HG03432 (cell line): ENCODE measurements around the gene CDKN2B-AS1.

Experiments used
- ATAC-seq: cut with Tn5 transposase; IDR thresholded peaks from one replicate; pipeline ENCODE4 v1.9.1; 2021; ENCODE audit warnings: mild to moderate bottlenecking, moderate library complexity; ENCODE audit not compliant: unreplicated experiment

Gene CDKN2B-AS1

DNA sequence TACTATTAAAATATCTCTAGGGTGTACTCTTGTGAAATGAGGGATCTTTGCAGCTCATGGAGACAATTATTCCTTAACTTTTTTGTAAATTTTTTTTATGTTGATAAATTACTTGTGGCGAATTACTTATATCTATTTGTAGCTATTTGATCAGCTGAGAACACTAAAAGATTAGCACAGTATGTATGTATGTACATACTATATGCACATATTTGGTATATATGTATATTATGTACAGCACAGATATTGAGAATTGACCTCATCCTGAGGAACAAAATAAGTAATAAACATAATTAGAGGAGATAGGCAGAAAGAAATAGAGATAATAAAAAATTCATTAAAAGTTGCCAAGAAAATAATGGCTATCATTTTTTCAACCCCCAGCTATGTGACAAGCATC, 12.2 kb upstream of the CDKN2B-AS1 start:
- no peak for ATAC-seq

DNA sequence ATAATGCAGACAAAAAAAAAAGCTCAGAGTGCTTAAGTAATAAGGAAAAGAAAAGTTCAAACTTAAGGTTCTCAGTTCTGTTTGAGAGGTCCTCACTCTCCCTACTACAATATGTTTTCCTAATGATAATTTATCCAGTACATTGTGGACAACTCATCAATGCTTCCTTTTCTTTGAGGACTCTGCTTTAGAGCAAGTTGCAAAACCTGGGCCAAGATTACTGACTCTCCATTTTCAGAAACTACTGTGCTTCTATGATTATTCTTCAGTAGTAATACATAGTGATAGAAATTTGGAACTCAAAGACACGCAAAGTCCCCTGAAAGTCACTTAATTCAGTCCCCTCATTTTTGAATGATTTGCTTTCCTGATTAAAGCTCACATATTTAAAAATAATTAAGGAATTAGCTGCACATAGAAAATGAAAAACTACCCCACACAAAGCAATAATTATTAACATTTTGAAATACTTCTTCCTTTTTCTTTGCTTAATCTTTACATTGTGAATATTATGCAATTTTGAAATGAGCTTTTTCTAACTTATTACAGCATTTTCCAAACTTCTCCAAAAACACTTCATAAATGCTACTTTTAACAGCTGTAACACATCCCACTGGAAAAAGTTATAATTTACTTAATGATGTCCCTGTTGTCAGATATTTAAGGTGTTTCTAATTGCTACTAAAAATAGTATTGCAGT, 11.6 kb upstream of the CDKN2B-AS1 start:
- no peak for ATAC-seq

DNA sequence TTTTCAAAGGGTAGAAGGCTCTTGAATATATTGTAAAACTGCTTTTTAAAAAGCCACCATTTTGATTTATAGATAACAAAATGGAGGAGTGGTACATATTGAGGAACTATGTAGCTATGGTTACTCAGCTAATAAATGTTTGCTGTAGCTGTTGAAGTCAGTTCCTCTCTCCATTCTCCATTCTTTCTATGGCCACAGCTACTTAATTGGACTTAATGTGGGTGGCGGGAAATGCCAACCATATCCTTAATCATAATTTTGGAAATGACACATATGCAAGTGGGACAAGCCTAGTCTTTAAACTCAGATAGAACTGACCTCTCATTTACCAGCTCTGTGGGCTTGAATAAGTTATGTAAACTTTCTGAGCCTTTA, 11.0 kb upstream of the CDKN2B-AS1 start:
- ATAC-seq = no peak

DNA sequence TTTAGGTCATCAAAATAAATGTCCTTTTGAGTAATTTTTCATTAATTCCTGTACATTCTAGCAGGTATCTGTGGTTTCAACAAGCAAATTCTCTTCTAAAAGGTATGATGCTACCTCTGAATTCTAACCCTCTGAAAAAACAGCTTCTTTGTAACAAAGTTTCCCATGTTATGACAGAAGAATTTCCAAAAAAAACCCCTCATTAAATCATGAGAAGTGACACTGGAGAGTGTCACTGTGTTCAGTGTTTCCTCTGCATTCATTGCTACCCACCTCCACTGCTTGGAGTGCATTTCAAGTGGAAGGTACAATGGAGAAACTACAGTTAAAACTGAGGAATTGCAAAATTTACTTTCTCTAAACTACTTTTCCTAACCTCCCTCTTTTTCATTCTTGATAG, 10.5 kb upstream of the CDKN2B-AS1 start:
- no peak for ATAC-seq

DNA sequence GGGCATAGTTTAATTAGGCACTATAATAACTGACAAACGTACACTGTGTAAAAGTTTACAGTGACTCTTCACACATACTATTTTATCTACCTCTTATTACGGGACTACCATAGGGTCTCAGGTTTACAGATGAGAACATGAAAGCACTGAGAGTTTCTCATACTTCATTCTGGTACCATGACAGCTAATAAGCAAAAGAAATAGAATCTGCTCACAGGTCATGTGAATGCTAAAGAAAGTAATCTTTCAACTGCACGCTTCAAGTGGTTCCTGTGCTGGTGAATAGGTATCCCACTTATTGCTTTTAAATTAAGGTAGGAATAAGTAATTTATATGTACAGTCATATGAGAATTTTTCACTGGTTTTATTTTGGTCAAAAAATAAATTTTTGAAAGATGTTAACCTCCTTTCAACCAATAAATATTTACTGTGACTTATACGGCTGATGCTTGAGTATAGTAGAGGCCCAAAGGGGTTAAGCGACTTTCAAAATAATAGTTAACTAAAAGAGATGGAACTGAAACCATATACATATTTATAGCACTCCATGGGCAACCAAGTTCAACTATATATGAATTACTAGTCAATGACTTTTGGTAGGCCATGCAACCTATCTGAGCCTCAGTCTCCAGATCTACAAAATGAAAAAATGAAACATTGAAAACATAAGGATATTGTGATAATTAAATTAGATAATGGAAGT, 8.5 kb upstream of the CDKN2B-AS1 start:
- no peak for ATAC-seq

DNA sequence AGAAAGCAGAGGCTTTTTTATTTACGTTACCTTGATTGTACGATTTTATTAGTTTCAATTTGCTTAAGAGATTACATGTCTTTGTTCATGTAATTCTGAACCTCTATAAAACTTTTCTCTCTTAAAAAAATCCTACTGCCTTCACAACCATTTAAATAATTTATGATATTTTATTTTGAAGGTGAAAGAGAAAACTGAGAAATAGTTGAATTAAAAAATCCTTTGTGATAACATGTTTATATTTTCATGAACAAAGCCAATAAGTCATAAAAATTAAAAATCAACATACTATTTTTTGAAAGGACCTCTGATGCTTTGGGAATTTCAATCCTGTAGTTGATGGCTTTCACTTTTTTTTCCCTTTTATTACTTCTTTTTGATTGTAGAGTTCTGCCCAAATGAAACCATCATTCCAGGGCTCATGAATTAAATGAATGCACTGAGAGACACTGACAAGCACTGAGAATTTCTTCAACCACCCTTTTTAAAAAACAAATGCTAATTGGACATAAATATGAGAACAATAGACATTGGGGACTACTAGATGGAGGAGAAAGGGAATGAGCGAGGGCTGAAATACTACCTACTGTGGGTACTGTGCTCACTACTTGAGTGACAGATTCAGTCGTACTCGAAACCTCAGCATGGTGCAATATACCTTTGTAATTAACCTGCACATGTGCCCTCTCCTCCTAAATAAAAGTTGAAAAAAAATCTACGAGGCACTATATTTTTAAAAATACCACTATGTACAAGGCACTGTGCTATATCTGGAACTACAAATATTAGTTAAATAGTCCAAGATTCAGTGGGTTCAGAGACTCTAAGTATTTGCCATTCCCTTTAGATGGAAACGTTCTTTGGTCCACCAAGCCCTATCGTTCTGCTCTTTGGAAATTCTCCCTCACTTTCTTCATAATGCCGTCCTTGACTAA, 6.3 kb upstream of the CDKN2B-AS1 start:
- ATAC-seq = no peak

DNA sequence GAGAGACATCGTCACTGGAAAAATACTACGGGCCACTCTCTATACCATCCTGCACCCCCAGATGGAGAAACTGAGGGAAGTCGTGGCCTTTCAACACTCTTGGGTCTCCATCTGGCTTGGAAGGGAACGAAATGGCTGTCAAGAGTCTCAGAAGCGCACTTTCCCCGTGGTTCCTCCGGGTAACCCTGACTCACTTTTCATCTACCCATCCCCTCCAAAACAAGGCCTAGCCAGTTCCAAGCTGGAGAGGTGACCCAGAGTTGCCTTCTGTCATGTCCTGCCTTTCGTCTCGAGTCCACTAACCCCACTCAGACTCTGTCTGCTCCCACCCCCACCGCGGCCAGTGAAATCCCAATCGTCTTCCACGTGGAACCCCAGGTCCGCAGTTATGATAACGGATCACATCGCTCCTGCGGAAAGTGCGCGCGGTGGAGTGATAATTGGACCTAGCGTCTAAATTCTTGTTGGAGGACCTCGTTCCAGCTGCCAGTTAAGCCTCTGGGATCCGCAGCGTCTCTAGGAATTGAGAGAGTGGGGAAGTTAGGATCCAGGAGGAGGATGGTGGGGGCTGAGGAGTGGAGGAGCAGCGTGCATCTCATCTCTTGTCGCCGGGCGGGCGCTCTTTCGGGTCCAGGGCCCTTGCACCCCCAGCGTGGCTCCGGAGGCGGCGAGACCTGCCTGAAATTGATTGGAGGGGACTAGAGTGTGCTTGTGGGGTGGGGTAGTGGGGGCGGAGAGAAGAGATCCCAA, 5.0 kb upstream of the CDKN2B-AS1 start:
- no peak for ATAC-seq

DNA sequence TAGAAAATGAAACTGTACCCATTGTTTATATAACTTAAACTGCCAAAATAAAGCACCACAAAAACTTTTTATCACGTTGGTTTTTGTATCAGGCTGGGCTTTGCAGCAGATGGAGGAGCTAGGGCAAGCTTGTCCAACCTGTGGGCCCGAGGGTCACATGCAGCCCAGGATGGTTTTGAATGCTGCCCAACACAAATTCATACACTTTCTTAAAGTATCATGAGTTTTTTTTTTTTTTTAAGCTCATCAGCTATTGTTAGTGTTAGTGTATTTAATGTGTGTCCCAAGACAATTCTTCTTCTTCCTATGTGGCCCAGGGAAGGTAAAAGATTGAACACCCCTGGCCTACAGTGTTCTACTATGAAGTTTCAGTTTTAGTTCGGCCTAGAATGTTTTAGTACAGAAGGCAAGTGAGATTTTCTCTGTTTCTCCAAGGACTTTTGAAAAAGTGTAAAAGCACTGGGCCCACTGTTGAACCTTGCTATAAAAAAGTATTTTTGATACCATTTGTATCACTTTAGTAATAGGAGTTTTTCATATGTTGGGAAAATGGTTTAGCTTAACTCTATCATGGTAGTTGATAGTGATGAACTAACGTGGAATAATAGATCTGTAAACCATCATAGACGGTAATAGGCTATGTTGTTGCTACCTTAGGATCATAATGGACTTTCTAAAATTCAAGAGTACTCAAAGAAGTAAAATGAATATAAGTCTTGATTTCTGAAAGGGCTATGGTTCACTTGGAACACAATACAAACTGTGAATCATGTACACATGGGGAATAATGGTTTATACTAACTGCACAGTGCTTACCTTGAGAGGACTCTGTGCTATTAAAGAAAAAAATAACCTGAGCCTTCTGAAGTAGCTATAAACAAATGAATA, 3.3 kb upstream of the CDKN2B-AS1 start:
- ATAC-seq = no peak

DNA sequence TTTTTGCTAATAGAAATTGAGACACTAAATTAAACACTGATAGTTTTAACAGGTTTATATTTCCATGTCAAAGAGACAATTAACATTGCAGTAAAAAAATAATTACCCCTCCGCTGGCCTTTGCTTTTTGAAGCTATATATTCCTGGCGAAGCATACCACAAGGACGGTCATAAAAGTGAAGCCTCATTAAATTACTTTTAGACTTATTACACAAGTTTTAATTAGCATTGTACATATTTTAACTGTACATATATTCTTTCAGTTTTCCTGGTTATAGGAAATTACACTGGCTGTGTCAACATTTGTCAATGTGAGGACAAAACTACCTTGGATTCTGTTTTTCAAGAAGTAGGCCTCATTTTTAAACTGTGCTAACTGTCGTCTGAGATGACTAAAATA, 1.6 kb upstream of the CDKN2B-AS1 start:
- no peak for ATAC-seq

DNA sequence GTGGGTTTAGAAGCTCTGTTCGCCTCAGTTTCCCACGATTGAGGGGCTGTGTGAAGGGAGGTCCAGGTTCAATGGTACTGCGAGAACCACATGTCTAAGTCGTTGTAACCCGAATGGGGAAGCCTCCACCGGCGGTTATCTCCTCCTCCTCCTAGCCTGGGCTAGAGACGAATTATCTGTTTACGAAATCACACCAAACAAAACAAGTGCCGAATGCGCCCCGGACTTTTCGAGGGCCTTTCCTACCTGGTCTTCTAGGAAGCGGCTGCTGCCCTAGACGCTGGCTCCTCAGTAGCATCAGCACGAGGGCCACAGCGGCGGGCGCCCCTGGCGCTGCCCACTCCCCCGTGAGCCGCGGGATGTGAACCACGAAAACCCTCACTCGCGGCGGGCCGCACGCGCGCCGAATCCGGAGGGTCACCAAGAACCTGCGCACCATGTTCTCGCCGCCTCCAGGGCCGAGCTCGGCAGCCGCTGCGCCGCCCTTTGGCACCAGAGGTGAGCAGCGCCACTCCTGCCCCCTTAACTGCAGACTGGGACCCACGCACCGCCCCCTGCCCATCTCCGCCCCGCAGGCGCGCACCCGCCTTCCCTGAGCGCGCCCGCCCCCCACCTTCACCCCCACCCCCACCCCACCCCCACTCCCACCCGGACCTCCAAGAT, 567 bp upstream of the CDKN2B-AS1 start, which contains the start of gene CDKN2A:
Gene CDKN2A (minus strand): TSS at position 500 of the 663 bp plus-strand sequence.
- peak; percentile 52 for ATAC-seq

DNA sequence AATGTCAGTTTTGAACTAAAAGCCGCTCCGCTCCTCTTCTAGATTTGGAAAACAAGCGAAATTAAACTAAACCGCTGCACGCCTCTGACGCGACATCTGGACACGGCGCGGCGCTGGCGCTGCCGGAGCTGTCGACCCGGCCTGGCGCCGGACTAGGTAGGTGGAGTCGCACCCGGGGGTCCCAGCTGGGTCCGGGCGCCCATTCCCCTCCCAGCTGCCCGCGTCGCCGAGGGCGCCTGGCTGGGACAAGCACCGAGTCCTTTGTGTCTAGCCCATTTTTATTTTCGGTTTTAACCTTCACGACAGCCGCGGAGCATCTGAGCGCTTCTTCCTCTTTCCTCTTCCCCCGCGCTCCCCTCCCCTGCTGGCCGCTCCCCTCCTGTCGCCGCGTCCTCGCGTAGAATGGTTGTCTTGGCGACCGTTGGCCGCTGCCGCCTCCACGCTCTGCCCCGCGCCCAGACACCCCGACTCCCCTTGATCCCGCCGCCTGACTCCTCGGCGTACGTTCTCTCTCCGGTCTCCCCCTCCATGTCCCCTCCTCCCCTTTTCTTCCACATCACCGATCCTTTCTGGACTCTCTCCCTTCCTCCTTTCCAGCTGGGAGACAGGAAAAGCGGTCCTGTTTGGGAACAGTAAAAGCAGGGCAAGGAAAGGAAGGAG, 545 bp downstream of the CDKN2B-AS1 start:
- ATAC-seq = peak; percentile 88

DNA sequence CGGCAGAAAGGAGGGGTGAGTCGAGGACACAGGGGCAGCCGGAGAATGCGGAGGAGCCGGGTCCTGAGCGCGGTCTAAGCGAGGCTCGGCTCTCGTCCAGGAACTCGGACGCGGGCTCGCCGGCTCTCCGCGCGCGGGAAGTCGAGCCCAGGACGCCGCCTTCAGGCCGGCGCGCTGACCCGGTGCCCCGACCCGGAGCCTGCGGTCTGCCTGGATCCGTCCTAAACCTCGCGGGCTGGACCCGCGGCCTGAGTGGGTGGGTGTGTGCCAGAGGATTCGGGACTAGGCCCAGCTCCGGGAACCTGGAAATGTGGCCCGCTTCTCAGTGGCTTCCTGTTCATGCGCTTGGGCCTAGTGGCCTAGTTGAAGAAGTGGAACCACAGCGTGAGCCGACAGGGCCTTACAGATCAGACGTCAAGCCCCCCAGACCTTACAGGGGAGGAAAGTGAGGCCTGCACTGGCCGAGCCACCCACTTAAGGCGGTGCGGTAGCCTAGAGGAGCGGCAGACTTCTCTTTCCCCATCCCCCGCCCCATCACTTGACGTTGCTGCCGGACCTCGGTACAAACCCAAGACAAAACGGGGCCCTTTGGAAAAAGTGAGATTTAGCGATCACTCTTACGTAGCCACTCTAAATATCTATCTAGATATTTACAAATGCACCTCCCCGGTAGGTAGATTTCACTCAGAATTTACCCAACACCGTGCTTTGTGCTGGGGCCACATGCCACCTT, 1.2 kb downstream of the CDKN2B-AS1 start:
- ATAC-seq = peak; percentile 27

DNA sequence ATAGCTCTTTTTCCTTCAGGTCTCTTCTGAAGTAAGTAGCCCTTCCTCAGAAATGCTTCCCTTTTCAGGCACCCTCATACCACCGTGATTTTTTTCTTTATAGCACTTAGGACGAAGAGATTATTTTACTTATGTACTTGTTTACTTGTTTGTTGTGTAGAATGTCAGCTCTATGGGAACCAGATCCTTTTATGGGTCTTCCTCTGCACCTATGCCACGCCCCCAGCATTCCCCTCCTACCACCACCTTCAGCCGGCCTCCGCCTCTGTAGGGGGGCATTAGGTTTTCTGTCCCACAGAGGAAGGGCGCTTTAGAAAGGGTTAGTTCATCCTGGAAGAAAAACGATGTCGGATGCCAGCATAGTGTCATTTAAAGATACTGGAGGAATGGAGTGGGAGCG, 1.8 kb downstream of the CDKN2B-AS1 start:
- ATAC-seq = no peak

DNA sequence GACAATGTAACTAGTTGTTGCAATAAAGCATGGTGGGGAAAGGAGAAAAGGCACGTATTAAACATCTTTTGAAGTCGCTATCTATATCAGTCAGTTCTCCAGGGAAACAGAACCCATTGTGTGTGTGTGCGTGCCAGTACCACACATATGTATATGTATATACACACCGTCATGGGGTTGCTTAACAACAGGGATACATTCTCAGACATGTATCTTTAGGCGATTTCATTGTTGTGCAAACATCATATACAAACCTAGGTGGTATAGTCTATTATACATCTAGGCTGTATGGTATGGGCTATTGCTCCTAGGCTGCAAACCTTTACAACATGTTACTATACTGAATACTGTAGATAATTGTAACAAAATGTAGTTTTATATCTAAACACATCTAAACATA, 2.3 kb downstream of the CDKN2B-AS1 start:
- ATAC-seq = no peak

DNA sequence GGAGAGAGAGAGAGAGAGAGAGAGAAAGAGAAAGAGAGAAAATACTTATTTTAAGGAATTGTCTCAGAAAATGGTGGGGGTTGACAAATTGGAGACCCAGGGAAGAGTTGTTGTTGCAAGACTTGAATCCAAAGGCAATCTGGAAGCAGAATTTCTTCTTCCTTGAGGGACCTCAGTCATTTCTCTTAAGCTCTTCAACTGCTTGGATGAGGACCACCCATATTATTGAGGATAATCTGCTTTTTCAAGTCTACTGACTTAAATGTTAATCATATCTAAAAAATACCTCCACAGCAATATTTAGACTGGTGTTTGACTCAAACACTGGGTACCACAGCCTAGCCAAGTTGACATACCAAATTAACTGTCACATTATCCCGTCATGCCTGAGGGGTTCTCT, 2.9 kb downstream of the CDKN2B-AS1 start:
- no peak for ATAC-seq

DNA sequence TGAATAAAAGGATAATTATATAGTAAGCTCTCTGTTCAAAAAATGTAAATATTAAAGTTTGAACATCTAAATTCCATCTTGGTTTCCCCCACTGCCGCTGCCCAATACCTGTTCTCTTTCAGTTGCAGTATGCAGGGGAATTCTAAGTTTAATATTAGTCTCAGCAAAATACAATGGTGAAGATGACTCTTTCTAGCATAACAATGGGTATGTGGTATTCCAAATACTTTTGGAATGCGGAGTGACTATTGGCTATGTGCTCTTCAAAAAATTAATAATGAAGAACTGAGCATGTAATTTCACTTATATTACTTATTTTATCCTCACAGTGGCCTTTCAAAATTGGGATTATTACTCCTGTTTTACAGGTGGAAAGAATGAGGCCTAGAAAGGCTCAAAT, 3.4 kb downstream of the CDKN2B-AS1 start:
- no peak for ATAC-seq

DNA sequence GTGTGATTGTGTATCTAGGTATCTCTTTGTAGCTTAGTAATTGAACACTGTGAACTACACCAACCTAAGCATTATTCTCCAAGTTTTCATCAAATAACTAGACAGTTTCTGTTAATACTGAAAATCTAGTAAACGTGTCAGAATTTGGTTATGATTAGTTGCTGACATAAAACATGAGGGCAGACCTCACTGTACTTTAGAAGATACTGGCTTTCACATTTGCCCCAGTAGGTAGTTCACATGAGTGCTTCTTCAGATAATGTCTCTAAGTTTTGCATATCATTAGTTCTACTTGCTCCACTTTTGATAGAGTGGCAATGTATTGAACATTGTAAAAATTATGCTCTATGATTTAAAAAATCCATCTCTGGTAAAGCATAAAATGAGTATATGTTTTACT, 7.4 kb downstream of the CDKN2B-AS1 start:
- ATAC-seq = no peak

DNA sequence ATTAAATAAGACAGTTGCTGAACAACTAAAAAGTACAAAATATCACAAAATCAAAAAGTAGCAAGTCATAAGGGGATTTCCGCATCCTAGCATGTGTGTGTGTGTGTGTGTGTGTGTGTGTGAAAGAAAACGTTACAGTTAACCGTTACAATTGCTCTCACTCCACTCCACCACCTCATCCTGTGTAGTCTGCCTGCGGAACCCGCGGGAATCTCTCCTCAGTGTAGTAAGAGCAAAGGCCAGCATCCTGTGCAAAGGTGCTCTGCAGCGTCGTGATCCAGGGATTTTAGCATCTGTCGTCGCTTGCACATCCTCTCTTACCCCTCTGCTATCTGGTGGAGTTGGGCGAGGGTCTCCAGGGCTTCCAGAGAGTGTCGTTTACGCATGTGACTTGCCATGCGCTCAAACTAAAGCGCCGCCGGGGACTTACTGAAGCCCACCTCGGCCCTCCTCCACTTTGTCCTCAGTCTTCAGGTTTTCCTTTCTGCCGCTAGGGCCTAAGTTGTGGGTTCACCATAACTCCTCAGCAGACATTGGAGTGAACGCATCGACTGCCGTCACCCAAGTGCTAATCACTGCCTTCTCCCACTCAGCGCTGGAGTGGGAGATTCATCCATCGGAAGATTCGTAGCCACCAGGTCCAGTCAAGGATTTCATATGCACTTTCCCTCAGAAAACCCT, 10.6 kb downstream of the CDKN2B-AS1 start:
- no peak for ATAC-seq
